WERI-Rb-1 (cell line): ENCODE data around the gene LZIC.

Source experiments
- DNase-seq: peaks from one replicate; pipeline ENCODE4 v3.0.0-alpha.2; 2020
- H3K27ac ChIP-seq: fragments of 250-450 bp; sonication (Bioruptor Pico); 2 replicates; pipeline ENCODE4 v1.5.1; 2020; ENCODE audit warnings: mild to moderate bottlenecking, moderate library complexity
- H3K27me3 ChIP-seq: fragments of 250-450 bp; sonication (Bioruptor Pico); 2 replicates; pipeline ENCODE4 v1.5.1; 2021; ENCODE audit warnings: mild to moderate bottlenecking, low read depth, moderate library complexity; ENCODE audit not compliant: insufficient read depth, severe bottlenecking
- H3K36me3 ChIP-seq: fragments of 250-450 bp; sonication (Bioruptor Pico); 2 replicates; pipeline ENCODE4 v1.5.1; 2020; ENCODE audit warnings: mild to moderate bottlenecking, moderate library complexity
- H3K4me3 ChIP-seq: 2 replicates; pipeline ENCODE4 v1.5.1; 2011; ENCODE audit warnings: low read depth, mild to moderate bottlenecking, control low read depth, low read length
- H3K9me3 ChIP-seq: fragments of 250-450 bp; sonication (Bioruptor Pico); 2 replicates; pipeline ENCODE4 v1.5.1; 2021; ENCODE audit warnings: mild to moderate bottlenecking, moderate library complexity; ENCODE audit not compliant: severe bottlenecking
- CTCF ChIP-seq: IDR thresholded peaks from 2 replicates; pipeline ENCODE4 v1.5.1; 2011; ENCODE audit warnings: low read depth, mild to moderate bottlenecking, control low read depth, inconsistent platforms, low read length

The LZIC gene

GRCh38 chr1:9984253-9984652 is 41.1 kb upstream of the LZIC start:
- H3K9me3 ChIP-seq = no peaks in the 10 kb centered on the region
- no peak for TF ChIP-seq CTCF
- H3K36me3 ChIP-seq = peaks cover 11% of the 10 kb centered on the region
- H3K27me3 ChIP-seq = no peaks in the 10 kb centered on the region
- no peak for DNase-seq
- H3K4me3 ChIP-seq = no peak overlapping the region
- H3K27ac ChIP-seq = no peak overlapping the region

- DNase-seq = peak; percentile 25
- TF ChIP-seq CTCF = no peak
- H3K36me3 ChIP-seq = no peaks in the 10 kb centered on the region
- no peak overlapping the region for H3K4me3 ChIP-seq
- no peaks in the 10 kb centered on the region for H3K27me3 ChIP-seq
- peak overlapping the region; percentile 14; the same call in 1 of the 2 replicates for H3K27ac ChIP-seq
- H3K9me3 ChIP-seq = no peaks in the 10 kb centered on the region
These were observed 17.7 kb upstream of the LZIC start for GRCh38 chr1:9960706-9961562.

DNA sequence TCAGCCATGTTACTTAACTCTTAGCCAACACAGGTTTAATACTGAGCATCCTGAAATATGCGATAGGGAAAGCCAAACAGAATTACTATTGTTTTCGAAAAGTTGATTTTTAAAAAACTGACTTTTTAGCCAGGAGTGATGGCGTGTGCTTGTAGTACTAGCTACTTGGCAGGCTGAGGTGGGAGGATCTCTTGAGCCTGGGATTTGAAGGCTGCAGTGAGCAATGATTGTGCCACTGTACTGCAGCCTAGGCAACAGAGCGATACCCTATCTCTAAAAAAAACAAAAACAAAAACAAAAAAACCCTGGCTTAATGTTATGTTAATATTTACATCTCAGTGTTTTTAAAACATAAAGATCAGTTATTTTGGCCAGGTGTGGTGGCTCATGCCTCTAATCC is 16.8 kb upstream of the LZIC start:
- no peak for TF ChIP-seq CTCF
- Histone ChIP-seq H3K4me3 (no peak overlapping the region), H3K27ac (no peak overlapping the region), H3K36me3 (no peaks in the 10 kb centered on the region), H3K27me3 (no peaks in the 10 kb centered on the region), H3K9me3 (no peaks in the 10 kb centered on the region)
- no peak for DNase-seq

DNA sequence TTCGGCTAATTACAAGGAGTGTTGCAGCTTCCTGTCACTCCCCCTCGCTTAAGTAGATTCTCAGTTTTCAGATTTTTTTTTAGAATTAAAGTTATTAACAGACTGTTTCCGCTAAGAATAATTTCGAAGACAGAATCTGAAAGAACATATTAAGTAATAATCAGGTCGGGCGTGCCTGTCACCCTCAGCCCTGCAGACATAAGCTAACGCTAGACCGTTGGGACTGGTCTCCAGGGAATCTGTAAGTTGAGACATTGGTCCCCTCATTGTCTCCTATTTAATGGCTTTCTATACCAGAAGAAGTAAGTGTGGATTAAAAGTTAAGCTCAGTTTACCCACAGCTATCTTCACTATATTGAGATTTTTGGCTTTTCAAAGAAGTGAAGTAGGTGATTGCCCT is 14.5 kb upstream of the LZIC start:
- no peaks in the 10 kb centered on the region for H3K36me3 ChIP-seq
- H3K4me3 ChIP-seq = no peak overlapping the region
- no peak for DNase-seq
- H3K9me3 ChIP-seq = no peaks in the 10 kb centered on the region
- H3K27ac ChIP-seq = no peak overlapping the region
- H3K27me3 ChIP-seq = no peaks in the 10 kb centered on the region
- no peak for TF ChIP-seq CTCF

- no peak for DNase-seq
- no peaks in the 10 kb centered on the region for H3K9me3 ChIP-seq
- H3K27ac ChIP-seq = no peak overlapping the region
- TF ChIP-seq CTCF = no peak
- H3K36me3 ChIP-seq = no peaks in the 10 kb centered on the region
- no peak overlapping the region for H3K4me3 ChIP-seq
- no peaks in the 10 kb centered on the region for H3K27me3 ChIP-seq
These were observed 3.1 kb upstream of the LZIC start for GRCh38 chr1:9946315-9946714.
